Fibroblast of mammary gland (primary cell): Measurements from ENCODE around the gene PRKAR1B.

Experiments
- DNase-seq: peaks from one replicate; pipeline ENCODE4 v3.0.0-alpha.2; 2010; ENCODE audit warnings: low read depth
- H3K4me3 ChIP-seq: 2 replicates; pipeline ENCODE4 v1.5.1; 2011; ENCODE audit warnings: low read depth, mild to moderate bottlenecking, low read length, moderate library complexity; ENCODE audit not compliant: control insufficient read depth
- TF ChIP-seq, protein P1 (sequence below): conservative IDR thresholded peaks from 2 replicates; pipeline ENCODE4 v1.5.1; 2011; ENCODE audit warnings: low read depth, low read length, inconsistent platforms; ENCODE audit not compliant: control insufficient read depth, insufficient read depth

PRKAR1B gene

DNA sequence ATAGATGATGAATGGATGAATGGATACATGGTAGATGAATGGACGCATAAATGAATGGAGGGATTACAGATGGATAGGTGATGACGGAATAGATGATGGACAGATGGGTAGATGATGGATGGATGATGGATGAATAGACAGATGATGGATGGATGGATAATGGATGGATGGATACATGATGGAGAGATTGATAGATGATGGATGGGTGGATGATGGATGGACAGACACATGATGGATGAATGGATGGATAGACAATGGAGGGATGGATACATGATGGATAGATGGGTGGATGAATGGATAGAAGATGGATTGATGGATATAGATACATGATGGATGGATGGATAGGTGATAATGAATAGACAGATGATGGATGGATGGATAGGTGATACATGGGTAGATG, 198.6 kb downstream of the PRKAR1B start:
- DNase-seq: no peak
- TF ChIP-seq, protein P1, sequence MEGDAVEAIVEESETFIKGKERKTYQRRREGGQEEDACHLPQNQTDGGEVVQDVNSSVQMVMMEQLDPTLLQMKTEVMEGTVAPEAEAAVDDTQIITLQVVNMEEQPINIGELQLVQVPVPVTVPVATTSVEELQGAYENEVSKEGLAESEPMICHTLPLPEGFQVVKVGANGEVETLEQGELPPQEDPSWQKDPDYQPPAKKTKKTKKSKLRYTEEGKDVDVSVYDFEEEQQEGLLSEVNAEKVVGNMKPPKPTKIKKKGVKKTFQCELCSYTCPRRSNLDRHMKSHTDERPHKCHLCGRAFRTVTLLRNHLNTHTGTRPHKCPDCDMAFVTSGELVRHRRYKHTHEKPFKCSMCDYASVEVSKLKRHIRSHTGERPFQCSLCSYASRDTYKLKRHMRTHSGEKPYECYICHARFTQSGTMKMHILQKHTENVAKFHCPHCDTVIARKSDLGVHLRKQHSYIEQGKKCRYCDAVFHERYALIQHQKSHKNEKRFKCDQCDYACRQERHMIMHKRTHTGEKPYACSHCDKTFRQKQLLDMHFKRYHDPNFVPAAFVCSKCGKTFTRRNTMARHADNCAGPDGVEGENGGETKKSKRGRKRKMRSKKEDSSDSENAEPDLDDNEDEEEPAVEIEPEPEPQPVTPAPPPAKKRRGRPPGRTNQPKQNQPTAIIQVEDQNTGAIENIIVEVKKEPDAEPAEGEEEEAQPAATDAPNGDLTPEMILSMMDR: no peak
- H3K4me3 ChIP-seq: no peak overlapping the region

DNA sequence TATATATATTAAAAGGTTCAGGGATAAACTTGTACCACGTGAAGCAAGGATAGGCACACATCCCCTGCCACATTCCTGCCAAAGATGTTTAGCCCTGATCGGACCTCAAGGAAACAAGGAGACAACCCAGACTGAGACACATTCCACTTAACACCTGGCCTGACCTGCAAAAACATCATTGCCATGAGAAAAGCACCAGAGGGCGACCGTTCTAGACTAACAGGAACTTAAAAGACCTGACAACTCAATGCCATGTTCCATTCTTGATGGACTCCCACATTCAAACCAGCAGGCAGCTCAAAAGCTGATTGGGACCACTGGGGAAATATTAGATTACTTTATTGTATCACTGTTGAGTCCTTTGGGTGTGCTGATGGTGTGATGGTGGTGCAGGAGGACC, 199.4 kb downstream of the PRKAR1B start:
- no peak overlapping the region for H3K4me3 ChIP-seq
- TF ChIP-seq, protein P1: no peak
- DNase-seq: no peak

DNA sequence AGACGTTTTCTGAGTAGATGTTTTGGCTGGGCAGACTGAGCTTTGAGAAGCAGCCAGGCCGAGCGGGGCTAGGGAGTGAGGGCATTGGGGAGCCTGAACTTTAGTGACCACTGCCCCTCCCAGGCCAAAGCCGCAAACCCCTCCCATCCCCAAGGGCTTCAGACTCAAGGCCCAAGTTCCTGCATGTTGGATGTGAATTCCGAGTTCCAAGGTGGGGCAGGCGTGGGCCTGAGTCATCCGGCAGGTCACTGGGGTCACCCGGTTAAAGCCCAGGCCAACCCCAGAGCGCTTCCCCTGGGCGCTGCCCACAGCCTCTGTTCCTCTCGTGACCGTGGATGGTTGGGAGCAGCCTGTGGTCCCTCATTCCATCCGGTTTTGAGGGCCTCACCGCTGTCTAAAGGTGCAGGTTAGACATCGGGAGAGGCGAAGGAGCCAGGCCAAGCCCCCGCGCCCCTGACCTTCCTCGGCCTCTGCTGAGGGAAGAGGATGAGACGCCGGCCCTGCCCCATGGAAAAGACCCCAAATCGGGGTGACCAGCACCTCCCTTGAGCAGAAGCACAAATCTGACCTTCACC, 200.5 kb downstream of the PRKAR1B start:
- DNase-seq: no peak
- H3K4me3 ChIP-seq: no peak overlapping the region
- TF ChIP-seq, protein P1: no peak

DNA sequence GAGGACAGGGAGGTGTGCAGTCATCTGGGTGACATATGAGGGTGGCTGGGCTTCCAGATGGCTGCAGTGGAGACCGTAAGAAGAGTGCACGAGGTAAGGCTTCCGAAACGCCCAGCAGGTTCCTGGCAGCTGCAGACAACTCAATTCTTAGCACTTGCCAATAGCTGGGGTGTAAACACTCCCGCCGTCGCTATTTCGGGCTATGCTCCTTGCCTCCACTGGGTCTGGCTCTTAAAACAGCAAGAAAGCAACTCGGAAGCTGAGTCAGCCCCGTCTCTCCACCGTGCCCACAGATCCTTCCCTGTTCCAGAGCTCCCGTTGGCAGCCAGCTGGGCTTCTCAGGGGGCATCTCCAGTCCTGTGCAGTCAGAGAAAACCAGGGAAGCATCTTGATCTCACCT, 201.3 kb downstream of the PRKAR1B start:
- DNase-seq: peak; percentile 20
- H3K4me3 ChIP-seq: no peak overlapping the region
- TF ChIP-seq, protein P1: no peak

DNA sequence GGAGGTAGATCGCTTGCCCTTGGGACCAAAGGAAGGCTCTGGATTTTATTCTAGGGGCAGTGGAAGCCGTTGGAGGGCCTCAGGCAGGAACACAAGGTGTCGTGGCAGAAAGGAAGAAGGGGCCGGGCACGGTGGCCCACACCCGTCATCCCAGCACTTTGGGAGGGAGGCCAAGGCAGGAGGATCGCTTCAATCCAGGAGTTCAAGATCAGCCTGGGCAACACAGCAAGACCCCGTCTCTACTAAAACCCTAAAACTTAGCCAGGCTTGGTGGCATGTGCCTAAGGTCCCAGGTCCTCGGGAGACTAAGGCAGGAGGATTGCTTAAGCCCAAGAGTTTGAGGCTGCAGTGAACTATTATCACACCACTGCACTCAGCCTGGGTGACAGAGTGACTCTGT, 202.3 kb downstream of the PRKAR1B start:
- H3K4me3 ChIP-seq: no peak overlapping the region
- DNase-seq: no peak
- TF ChIP-seq, protein P1: no peak

DNA sequence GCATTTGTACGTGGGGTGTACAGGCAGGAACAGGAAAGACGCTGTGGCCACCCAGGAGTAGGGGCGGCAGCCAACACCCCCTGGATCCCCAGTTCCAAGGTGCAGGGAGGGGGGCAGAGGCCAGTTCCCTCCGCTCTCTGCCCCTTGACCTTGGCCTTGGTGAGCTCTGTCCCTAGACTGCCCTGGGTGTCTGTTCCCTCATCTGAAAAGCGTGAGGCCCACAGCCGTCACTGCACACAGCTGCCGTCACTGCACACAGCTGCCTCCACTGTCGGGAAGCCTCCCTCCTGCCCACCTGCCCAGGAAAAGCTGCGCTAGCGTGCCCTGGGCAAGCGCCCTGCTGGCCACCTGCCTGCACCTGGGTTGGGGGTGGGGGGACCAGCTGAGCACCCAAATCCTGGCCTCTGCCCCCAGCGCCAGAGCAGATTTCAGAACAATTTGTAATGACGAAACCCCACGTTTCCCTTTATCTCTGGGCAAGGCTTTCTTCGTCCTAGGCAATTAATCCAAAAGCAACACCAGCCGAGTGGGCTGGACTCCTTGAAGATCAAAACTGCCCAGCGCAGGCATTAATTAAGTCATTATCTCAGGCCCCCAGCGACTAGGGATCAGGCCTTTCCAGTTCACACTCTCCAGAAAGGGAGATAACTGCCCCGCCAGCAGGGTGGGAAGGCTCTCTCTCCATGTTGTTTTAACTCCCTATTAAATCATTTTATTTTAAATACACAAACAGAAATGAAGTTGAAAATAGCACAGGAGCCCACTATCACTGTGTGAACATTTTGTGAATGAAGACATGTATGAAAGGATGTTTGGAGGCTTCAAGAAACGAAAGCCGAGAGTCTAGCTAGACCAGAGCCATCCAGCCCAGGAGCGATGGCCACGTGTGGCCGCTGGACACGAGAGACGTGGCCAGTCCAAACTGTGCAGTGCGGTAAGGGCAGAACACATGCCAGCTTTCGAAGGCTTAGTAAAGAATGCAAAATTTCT, 203.4 kb downstream of the PRKAR1B start:
- DNase-seq: no peak
- TF ChIP-seq, protein P1: no peak
- no peak overlapping the region for H3K4me3 ChIP-seq

DNA sequence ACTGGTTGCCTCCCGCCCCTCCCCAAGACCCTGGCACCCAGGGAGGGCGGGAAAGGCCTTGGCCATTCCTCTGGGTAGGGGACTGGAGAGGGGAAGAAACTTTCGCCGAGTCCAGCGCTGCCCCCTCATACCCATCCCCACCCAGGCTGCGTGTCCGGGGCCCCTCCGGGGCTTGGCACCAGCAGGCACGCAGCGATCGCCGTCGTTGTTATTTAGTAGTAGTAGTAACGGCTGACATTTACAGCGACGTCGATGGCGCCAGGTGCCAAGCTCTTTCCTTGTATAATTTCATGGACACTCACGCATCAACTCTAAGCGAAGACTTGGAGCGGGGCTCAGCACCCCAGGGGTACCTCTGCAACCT, 204.1 kb downstream of the PRKAR1B start:
- DNase-seq: no peak
- TF ChIP-seq, protein P1: no peak
- no peak overlapping the region for H3K4me3 ChIP-seq
